HepG2 (cell line): ENCODE results near the gene SIT1. TPM values are rescaled to one million over a fixed set of nuclear protein-coding genes. Genes with fewer than 3 reads are reported as not detected.
A peak's percentile ranks its signal among the peaks of the same experiment; 100 is the strongest.

Source experiments
- ATF1 ChIP-seq: IDR thresholded peaks from 2 replicates; pipeline ENCODE4 v1.6.1; 2016; ENCODE audit warnings: mild to moderate bottlenecking, control low read depth
- CC2D1A ChIP-seq: sonication (generic); formaldehyde crosslinking; IDR thresholded peaks from 2 replicates; pipeline ENCODE4 v1.8.1; 2023; ENCODE audit warnings: mild to moderate bottlenecking, missing genetic modification reagents
- ELF1 ChIP-seq: sonication (generic); formaldehyde crosslinking; IDR thresholded peaks from 2 replicates; pipeline ENCODE4 v1.4.0; 2020; ENCODE audit warnings: missing genetic modification reagents
- ELF3 ChIP-seq: IDR thresholded peaks from 2 replicates; pipeline ENCODE4 v1.6.1; 2016; ENCODE audit warnings: missing genetic modification reagents, missing compliant biosample characterization
- HIVEP1 ChIP-seq: sonication (generic); formaldehyde crosslinking; IDR thresholded peaks from 2 replicates; pipeline ENCODE4 v1.4.0; 2020; ENCODE audit warnings: mild to moderate bottlenecking, missing genetic modification reagents
- IKZF1 ChIP-seq: fragments of 450-650 bp; IDR thresholded peaks from 2 replicates; pipeline ENCODE4 v1.7.1; 2016
- ISX ChIP-seq: sonication (generic); formaldehyde crosslinking; conservative IDR thresholded peaks from 2 replicates; pipeline ENCODE4 v1.5.0; 2020; ENCODE audit warnings: missing genetic modification reagents
- JUND ChIP-seq: sonication (generic); formaldehyde crosslinking; IDR thresholded peaks from 2 replicates; pipeline ENCODE4 v1.8.0; 2022; ENCODE audit warnings: mild to moderate bottlenecking, missing genetic modification reagents
- KMT2B ChIP-seq: IDR thresholded peaks from 2 replicates; pipeline ENCODE4 v1.6.1; 2016; ENCODE audit warnings: missing genetic modification reagents, missing compliant biosample characterization
- MED8 ChIP-seq: sonication (generic); formaldehyde crosslinking; IDR thresholded peaks from 2 replicates; pipeline ENCODE4 v1.8.1; 2023; ENCODE audit warnings: mild to moderate bottlenecking, missing genetic modification reagents; ENCODE audit not compliant: insufficient replicate concordance
- NCOA2 ChIP-seq: sonication (generic); formaldehyde crosslinking; IDR thresholded peaks from 2 replicates; pipeline ENCODE4 v1.8.0; 2022; ENCODE audit warnings: inconsistent platforms
- PCBP2 ChIP-seq: fragments of 200-400 bp; formaldehyde crosslinking; optimal IDR thresholded peaks from 2 replicates; pipeline ENCODE3; 2018; ENCODE audit warnings: low read length, low read depth; ENCODE audit not compliant: poor library complexity, severe bottlenecking
- POLR2A ChIP-seq, 2 experiments: IDR thresholded peaks; 2 replicates each; pipeline ENCODE4 v1.6.1; 2011; ENCODE audit warnings: low read depth in 2 of 2, low read length in 2 of 2, mild to moderate bottlenecking in 1 of 2, moderate library complexity in 1 of 2; ENCODE audit not compliant: insufficient read depth in 1 of 2
- POLR2AphosphoS5 ChIP-seq: IDR thresholded peaks from 2 replicates; pipeline ENCODE4 v1.6.1; 2012; ENCODE audit warnings: low read depth, low read length
- PTBP1 ChIP-seq: fragments of 200-400 bp; formaldehyde crosslinking; IDR thresholded peaks from 2 replicates; pipeline ENCODE4 v1.6.1; 2018; ENCODE audit warnings: low read length, low read depth; ENCODE audit not compliant: poor library complexity, severe bottlenecking
- SALL2 ChIP-seq: sonication (generic); formaldehyde crosslinking; IDR thresholded peaks from 2 replicates; pipeline ENCODE4 v1.8.1; 2023; ENCODE audit warnings: mild to moderate bottlenecking, missing genetic modification reagents, inconsistent platforms
- SOX6 ChIP-seq, 2 experiments: fragments of 450-650 bp in 1 of 2; sonication (generic) in 1 of 2; formaldehyde crosslinking in 1 of 2; IDR thresholded peaks; 2 replicates each; pipeline versions ENCODE4 v1.4.0 to v1.6.1; 2017 to 2020; ENCODE audit warnings: antibody characterized with exemption in 1 of 2, mild to moderate bottlenecking in 1 of 2, missing genetic modification reagents in 1 of 2
- TBP ChIP-seq: sonication (generic); formaldehyde crosslinking; IDR thresholded peaks from 2 replicates; pipeline ENCODE4 v1.5.0; 2020; ENCODE audit warnings: missing genetic modification reagents
- TEAD3 ChIP-seq: optimal IDR thresholded peaks from 2 replicates; pipeline ENCODE3; 2016; ENCODE audit warnings: borderline replicate concordance
- ZFP37 ChIP-seq: sonication (generic); formaldehyde crosslinking; IDR thresholded peaks from 2 replicates; pipeline ENCODE4 v1.4.0; 2020; ENCODE audit warnings: missing genetic modification reagents, borderline replicate concordance
- ZMYM3 ChIP-seq: sonication (generic); formaldehyde crosslinking; IDR thresholded peaks from 2 replicates; pipeline ENCODE4 v1.5.1; 2020; ENCODE audit warnings: mild to moderate bottlenecking, missing genetic modification reagents
- ZNF24 ChIP-seq: fragments of 450-650 bp; IDR thresholded peaks from 2 replicates; pipeline ENCODE4 v1.6.1; 2017; ENCODE audit warnings: antibody characterized with exemption, mild to moderate bottlenecking
- ZNF326 ChIP-seq: sonication (generic); formaldehyde crosslinking; IDR thresholded peaks from 2 replicates; pipeline ENCODE4 v1.4.0; 2020; ENCODE audit warnings: missing genetic modification reagents, borderline replicate concordance
- ZNF44 ChIP-seq: sonication (generic); formaldehyde crosslinking; IDR thresholded peaks from 2 replicates; pipeline ENCODE4 v1.5.1; 2020; ENCODE audit warnings: mild to moderate bottlenecking, missing genetic modification reagents
- ZNF703 ChIP-seq: sonication (generic); formaldehyde crosslinking; IDR thresholded peaks from 2 replicates; pipeline ENCODE4 v1.5.1; 2020; ENCODE audit warnings: missing genetic modification reagents, mild to moderate bottlenecking, moderate library complexity, borderline replicate concordance
- ZNF839 ChIP-seq: sonication (generic); formaldehyde crosslinking; IDR thresholded peaks from 2 replicates; pipeline ENCODE4 v1.4.0; 2020; ENCODE audit warnings: missing genetic modification reagents, mild to moderate bottlenecking, borderline replicate concordance
- ZSCAN31 ChIP-seq: sonication (generic); formaldehyde crosslinking; IDR thresholded peaks from 2 replicates; pipeline ENCODE4 v1.5.0; 2020; ENCODE audit warnings: low read depth, mild to moderate bottlenecking, missing genetic modification reagents
- polyA plus RNA-seq, 8 experiments: library from polyadenylated mRNA; depleted of rRNA in 3 of 8; stranded (reverse) in 7 of 8; unstranded in 1 of 8; fragments of >200 nt; fragmentation: Illumina TruSeq in 4 of 8; extraction: Trizol in 4 of 8; gene quantifications; 2 replicates each; pipeline versions ENCODE4 v1.2.1 to v1.2.3, GENCODE V29; 2011 to 2016; ENCODE audit warnings: low read depth in 4 of 8, missing spikeins in 1 of 8, mixed read lengths in 1 of 8; ENCODE audit not compliant: insufficient read depth in 1 of 8
- total RNA-seq, 5 experiments: library from RNA; depleted of rRNA; stranded (reverse); fragments of >200 nt; fragmentation: Illumina TruSeq; extraction: Trizol; gene quantifications; 2 replicates each; pipeline ENCODE4 v1.2.3, GENCODE V29; 2016; ENCODE audit warnings: low read depth in 1 of 5
- TF ChIP-seq, protein P1 (sequence below): sonication (generic); formaldehyde crosslinking; IDR thresholded peaks from 2 replicates; pipeline ENCODE4 v1.8.0; 2022; ENCODE audit warnings: mild to moderate bottlenecking, missing genetic modification reagents; ENCODE audit not compliant: insufficient replicate concordance
- TF ChIP-seq, protein P2 (sequence below): sonication (generic); formaldehyde crosslinking; IDR thresholded peaks from 2 replicates; pipeline ENCODE4 v1.4.0; 2020; ENCODE audit warnings: missing genetic modification reagents

The SIT1 gene
- total and polyA plus RNA-seq, 2 of the 13 experiments (the other 11 are each of a cell fraction or from before 2014, with no cell fraction given), result 0.09 to 6.7 TPM

DNA sequence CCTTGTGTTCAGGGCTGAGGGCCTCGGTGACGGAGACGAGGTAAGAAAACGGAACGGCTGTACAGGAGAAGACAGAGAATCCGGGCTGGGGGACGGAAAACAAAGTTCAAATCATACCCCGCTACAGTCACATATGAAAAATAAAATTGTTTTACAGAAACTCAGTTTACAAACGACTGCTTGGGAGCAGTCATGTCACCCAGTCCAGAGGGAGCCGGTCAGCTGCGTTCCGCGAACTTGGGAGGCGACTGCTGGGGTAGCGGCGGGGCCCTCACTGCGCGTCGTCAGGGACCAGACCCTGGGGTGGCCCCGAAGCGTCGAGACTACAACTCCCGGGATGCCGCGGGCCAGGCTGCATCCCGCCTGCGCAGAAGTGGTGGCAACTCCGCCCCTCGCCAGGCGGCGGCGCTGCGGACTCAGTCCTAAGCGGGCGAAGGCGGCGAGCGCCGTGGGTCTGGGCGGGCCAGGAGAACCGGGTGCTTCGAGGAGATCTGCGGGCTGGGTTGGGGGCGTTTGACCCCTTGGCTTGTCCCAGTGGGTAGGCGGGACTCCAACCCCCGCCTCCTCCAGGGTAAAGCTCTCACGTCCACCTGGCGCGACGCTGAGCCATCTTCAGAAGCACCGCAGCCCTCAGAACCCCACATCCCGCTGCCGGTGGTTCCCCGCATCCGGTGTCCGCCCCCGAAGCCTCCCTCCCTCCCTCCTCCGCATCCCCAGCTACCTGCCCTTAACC is 4.0 kb downstream of the SIT1 start (continued):
- TF ChIP-seq TBP (no peak), ISX (CRISPR knock-in tag) (no peak), ZNF703 (CRISPR knock-in tag) (no peak; the same call in 1 of the 2 replicates), POLR2A (IDR thresholded peaks at IDR 0.05; ENCODE audit: insufficient read depth in 1 of 2, low read depth in 2 of 2, low read length in 2 of 2) (peak; percentile 64 to 81), POLR2AphosphoS5 (peak; percentile 77), KMT2B (CRISPR knock-in tag) (peak; percentile 62; the same call in 1 of the 2 replicates), ELF1 (peak; percentile 59; the same call in 1 of the 2 replicates), SOX6 (IDR thresholded peaks at IDR 0.05) (no peak), SOX6 (CRISPR knock-in tag; IDR thresholded peaks at IDR 0.05) (peak; percentile 54; the same call in 1 of the 2 replicates), ELF3 (CRISPR knock-in tag) (0 out of 2 replicates have a peak, but pooled peaks have one; percentile 30), ZSCAN31 (peak; percentile 44; the same call in 1 of the 2 replicates), ZNF326 (CRISPR knock-in tag) (no peak), ZNF44 (CRISPR knock-in tag) (no peak), HIVEP1 (CRISPR knock-in tag) (peak; percentile 40; the same call in 1 of the 2 replicates), PCBP2 (no peak), CC2D1A (CRISPR knock-in tag) (no peak), ZMYM3 (CRISPR knock-in tag) (no peak), ZNF839 (CRISPR knock-in tag) (no peak), MED8 (CRISPR knock-in tag) (no peak), ZNF24 (no peak), TEAD3 (CRISPR knock-in tag) (peak; percentile 65), IKZF1 (no peak), NCOA2 (CRISPR knock-in tag) (no peak), PTBP1 (no peak), ATF1 (no peak), SALL2 (CRISPR knock-in tag) (peak; percentile 91), JUND (no peak), ZFP37 (CRISPR knock-in tag) (no peak)
- TF ChIP-seq, protein P1, sequence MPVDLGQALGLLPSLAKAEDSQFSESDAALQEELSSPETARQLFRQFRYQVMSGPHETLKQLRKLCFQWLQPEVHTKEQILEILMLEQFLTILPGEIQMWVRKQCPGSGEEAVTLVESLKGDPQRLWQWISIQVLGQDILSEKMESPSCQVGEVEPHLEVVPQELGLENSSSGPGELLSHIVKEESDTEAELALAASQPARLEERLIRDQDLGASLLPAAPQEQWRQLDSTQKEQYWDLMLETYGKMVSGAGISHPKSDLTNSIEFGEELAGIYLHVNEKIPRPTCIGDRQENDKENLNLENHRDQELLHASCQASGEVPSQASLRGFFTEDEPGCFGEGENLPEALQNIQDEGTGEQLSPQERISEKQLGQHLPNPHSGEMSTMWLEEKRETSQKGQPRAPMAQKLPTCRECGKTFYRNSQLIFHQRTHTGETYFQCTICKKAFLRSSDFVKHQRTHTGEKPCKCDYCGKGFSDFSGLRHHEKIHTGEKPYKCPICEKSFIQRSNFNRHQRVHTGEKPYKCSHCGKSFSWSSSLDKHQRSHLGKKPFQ (CRISPR knock-in tag), result peak; percentile 31
- TF ChIP-seq, protein P2, sequence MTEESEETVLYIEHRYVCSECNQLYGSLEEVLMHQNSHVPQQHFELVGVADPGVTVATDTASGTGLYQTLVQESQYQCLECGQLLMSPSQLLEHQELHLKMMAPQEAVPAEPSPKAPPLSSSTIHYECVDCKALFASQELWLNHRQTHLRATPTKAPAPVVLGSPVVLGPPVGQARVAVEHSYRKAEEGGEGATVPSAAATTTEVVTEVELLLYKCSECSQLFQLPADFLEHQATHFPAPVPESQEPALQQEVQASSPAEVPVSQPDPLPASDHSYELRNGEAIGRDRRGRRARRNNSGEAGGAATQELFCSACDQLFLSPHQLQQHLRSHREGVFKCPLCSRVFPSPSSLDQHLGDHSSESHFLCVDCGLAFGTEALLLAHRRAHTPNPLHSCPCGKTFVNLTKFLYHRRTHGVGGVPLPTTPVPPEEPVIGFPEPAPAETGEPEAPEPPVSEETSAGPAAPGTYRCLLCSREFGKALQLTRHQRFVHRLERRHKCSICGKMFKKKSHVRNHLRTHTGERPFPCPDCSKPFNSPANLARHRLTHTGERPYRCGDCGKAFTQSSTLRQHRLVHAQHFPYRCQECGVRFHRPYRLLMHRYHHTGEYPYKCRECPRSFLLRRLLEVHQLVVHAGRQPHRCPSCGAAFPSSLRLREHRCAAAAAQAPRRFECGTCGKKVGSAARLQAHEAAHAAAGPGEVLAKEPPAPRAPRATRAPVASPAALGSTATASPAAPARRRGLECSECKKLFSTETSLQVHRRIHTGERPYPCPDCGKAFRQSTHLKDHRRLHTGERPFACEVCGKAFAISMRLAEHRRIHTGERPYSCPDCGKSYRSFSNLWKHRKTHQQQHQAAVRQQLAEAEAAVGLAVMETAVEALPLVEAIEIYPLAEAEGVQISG (CRISPR knock-in tag), result peak; percentile 95
